Measurements from ENCODE around the gene NTRK2.

The NTRK2 gene

GRCh38 chr9:84819491-84819991 lies 150.0 kb downstream of the NTRK2 start:
- DNase-seq (ENCODE audit: low spot score) = no peak

GRCh38 chr9:84821431-84821830 lies 151.9 kb downstream of the NTRK2 start:
- no peak for DNase-seq (ENCODE audit: low spot score)

DNA sequence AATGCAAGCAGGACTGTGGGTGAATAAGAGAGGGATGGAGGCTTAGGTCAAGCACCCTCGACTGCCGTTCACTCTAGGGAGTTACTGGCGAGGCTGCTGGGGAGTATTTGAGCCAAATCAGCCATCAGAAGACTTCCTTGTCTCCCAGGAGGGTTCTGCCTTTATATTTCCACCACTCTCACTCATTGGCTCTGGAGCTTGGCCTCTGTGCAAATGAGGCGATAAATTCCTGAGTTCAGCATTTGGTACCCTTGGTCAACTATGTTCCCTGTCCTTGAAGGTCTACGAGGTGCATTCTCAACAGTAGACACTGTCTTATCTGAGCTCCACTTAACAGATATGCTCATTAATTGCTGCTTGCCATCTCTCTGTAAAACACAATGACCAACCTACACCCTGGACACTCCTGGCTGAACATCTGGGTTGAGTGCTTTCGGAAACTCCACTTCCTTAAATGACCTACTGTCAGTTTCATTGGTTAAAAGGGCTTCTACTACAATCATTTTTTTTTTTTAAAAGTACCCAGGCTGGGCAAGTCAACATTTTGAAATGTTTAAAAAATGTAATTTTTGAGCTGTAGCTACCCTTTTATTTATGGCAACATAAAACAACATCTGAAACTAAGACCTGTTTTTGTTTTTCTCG lies 153.2 kb downstream of the NTRK2 start:
- DNase-seq (ENCODE audit: low spot score) = no peak

- no peak for DNase-seq (ENCODE audit: low spot score)
These were observed 154.1 kb downstream of the NTRK2 start for GRCh38 chr9:84823421-84824271.

GRCh38 chr9:84827216-84827765 lies 157.8 kb downstream of the NTRK2 start:
- no peak for DNase-seq (ENCODE audit: low spot score)

DNA sequence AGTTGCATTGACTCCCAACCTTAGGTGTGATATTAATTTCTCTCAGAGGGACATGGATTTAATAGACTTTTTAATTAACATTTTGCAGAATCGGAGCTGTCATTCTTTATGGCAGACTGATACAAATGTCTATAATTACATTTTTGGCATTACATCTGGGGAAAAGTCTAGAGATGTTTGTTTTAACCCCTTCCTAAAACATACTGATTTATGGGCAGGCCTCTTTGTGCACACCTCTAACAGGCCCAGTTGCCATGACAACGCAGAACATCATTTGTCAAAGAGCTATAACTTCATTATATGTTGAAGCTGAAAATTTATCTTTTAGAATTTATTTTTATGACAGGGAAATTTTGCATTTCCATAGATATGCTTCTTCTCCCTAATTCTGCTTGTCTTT lies 158.5 kb downstream of the NTRK2 start:
- no peak for DNase-seq (ENCODE audit: low spot score)

- DNase-seq (ENCODE audit: low spot score) = no peak
These were observed 159.9 kb downstream of the NTRK2 start for GRCh38 chr9:84829471-84829870.

- DNase-seq (ENCODE audit: low spot score) = no peak
These were observed 160.6 kb downstream of the NTRK2 start for GRCh38 chr9:84829997-84830696.

GRCh38 chr9:84831377-84831776 lies 161.8 kb downstream of the NTRK2 start:
- DNase-seq (ENCODE audit: low spot score) = no peak

DNA sequence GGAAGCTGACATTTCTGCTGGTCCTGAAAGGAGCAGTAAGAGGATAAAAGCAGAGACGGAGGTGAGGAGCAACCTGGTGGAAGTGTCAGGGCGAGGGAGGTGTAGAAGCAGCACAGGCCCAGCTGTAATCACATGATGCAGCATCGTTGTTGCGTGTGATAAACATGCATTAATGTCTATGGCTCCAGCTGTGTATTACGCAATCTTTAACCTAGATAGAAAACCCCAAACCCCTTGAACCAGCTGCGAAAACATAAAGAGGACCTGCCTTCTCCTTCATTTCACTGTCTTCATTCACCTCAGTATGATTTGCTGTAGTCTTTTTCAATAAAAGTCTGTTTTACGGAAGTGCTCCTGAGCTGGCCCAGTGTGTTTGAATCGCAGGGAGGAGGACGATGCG lies 162.9 kb downstream of the NTRK2 start:
- no peak for DNase-seq (ENCODE audit: low spot score)

- peak; percentile 23 for DNase-seq (ENCODE audit: low spot score)
These were observed 164.9 kb downstream of the NTRK2 start for GRCh38 chr9:84834426-84834825.

- DNase-seq (ENCODE audit: low spot score) = no peak
These were observed 166.2 kb downstream of the NTRK2 start for GRCh38 chr9:84835745-84836144.

- no peak for DNase-seq (ENCODE audit: low spot score)
These were observed 169.3 kb downstream of the NTRK2 start for GRCh38 chr9:84838879-84839278.

DNA sequence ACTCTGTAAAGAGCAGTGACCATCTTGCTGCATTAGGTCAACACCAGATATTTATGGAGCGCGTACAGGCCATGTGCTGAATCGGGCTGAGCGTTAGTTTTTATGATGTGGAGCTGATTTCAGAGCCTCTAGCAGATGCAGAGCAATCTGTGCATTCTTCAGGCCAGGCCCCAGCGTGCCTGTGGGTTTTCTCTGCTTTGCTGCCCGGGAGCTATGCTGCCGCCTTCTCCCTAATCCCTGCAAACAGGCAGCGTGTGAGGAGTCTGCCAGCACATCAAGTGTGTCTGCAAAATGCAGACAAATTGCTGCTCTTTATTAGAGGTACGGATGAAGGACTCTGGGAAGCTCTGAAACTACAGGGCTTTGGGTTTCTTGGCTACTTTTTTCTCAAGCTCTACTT lies 170.0 kb downstream of the NTRK2 start:
- DNase-seq (ENCODE audit: low spot score) = no peak

- no peak for DNase-seq (ENCODE audit: low spot score)
These were observed 172.4 kb downstream of the NTRK2 start for GRCh38 chr9:84841931-84842330.

DNA sequence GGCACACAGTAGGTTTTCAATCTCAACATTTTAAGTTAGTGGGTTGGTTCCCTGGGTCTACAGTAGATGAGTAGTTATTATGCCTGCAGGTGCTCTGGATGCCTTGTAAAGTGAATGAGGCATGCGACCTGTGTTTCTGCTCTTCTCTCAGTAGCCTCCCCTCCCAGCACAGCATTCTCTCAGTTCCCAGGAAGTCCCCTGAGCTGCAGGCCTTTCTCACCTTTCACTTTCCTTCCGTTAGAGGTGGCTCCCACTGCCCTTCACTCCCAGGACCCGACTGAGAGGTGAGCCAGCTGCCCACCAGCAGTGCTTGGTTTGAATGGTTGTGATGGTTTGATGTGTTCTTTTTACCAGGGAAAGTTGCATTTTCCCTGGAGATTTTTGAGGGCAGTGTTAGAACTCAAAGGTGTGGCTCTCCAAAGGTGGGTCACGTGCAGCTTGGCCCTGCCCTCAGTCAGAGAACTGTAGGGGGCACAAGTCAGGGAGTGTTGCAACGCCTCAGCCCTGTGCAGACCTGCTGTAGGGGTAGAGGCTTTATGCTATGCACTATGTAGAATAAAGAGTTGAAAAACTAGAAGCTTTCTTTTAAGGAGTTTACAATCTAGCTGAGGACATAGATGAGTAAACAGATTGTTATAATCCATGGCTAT lies 173.8 kb downstream of the NTRK2 start:
- DNase-seq (ENCODE audit: low spot score) = no peak

GRCh38 chr9:84845956-84846900 lies 176.7 kb downstream of the NTRK2 start:
- no peak for DNase-seq (ENCODE audit: low spot score)

GRCh38 chr9:84846906-84847305 lies 177.4 kb downstream of the NTRK2 start:
- DNase-seq (ENCODE audit: low spot score) = no peak

- no peak for DNase-seq (ENCODE audit: low spot score)
These were observed 179.5 kb downstream of the NTRK2 start for GRCh38 chr9:84849049-84849448.

- no peak for DNase-seq (ENCODE audit: low spot score)
These were observed 181.4 kb downstream of the NTRK2 start for GRCh38 chr9:84850830-84851392.
